HG03439 (cell line): ENCODE results near the gene RSPO3.
"Not testable (repeated sequence)": the region's sequence is repeated elsewhere in the genome, so short reads cannot be mapped to it uniquely, and the experiment has no call there.

Source experiments
- ATAC-seq: cut with Tn5 transposase; IDR thresholded peaks from one replicate; pipeline ENCODE4 v1.9.1; 2021; ENCODE audit warnings: mild to moderate bottlenecking, moderate library complexity; ENCODE audit not compliant: unreplicated experiment

Gene RSPO3

GRCh38 chr6:127202676-127203075 lies 84.2 kb downstream of the RSPO3 start:
- ATAC-seq: no peak

- ATAC-seq: no peak
These were observed 85.8 kb downstream of the RSPO3 start for GRCh38 chr6:127204281-127204680.

GRCh38 chr6:127205036-127205435 lies 86.6 kb downstream of the RSPO3 start:
- ATAC-seq: no peak

GRCh38 chr6:127206531-127207095 lies 88.1 kb downstream of the RSPO3 start:
- no peak for ATAC-seq

- no peak for ATAC-seq
These were observed 89.2 kb downstream of the RSPO3 start for GRCh38 chr6:127207591-127208120.

GRCh38 chr6:127210725-127211124 lies 92.3 kb downstream of the RSPO3 start:
- no peak for ATAC-seq

GRCh38 chr6:127212376-127212775 lies 93.9 kb downstream of the RSPO3 start:
- no peak for ATAC-seq

GRCh38 chr6:127214032-127214431 lies 95.6 kb downstream of the RSPO3 start:
- not testable (repeated sequence) for ATAC-seq

- not testable (repeated sequence) for ATAC-seq
These were observed 96.1 kb downstream of the RSPO3 start for GRCh38 chr6:127214531-127214930.

- ATAC-seq: no peak
These were observed 97.5 kb downstream of the RSPO3 start for GRCh38 chr6:127215931-127216330.

GRCh38 chr6:127216810-127217789 lies 98.6 kb downstream of the RSPO3 start:
- ATAC-seq: no peak

- ATAC-seq: no peak
These were observed 101.4 kb downstream of the RSPO3 start for GRCh38 chr6:127219869-127220268.

GRCh38 chr6:127221201-127221600 lies 102.7 kb downstream of the RSPO3 start:
- ATAC-seq: no peak

- no peak for ATAC-seq
These were observed 103.9 kb downstream of the RSPO3 start for GRCh38 chr6:127222418-127222817.

- no peak for ATAC-seq
These were observed 107.0 kb downstream of the RSPO3 start for GRCh38 chr6:127225497-127225896.

GRCh38 chr6:127233819-127234218 lies 115.3 kb downstream of the RSPO3 start:
- not testable (repeated sequence) for ATAC-seq

GRCh38 chr6:127243501-127243900 lies 125.0 kb downstream of the RSPO3 start:
- ATAC-seq: no peak
